ENCODE results near the gene HSPBAP1.
"Not testable (repeated sequence)": the region's sequence is repeated elsewhere in the genome, so short reads cannot be mapped to it uniquely, and the experiment has no call there.

HSPBAP1 gene

DNA sequence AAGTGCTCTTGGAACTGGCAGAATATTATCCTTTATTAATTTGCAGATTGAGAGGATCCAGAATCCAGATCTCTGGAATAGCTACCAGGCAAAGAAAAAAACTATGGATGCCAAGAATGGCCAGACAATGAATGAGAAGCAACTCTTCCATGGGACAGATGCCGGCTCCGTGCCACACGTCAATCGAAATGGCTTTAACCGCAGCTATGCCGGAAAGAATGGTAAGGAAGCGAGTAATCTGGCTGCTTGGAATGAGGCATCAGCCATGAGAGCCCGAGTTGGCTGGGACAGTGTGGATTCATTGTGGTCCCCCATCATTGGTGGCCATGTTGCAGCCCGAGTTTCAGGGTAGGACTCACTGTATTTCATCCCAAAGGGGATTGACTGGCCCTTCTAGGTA is 65.9 kb downstream of the HSPBAP1 start:
- TF ChIP-seq, protein P1, sequence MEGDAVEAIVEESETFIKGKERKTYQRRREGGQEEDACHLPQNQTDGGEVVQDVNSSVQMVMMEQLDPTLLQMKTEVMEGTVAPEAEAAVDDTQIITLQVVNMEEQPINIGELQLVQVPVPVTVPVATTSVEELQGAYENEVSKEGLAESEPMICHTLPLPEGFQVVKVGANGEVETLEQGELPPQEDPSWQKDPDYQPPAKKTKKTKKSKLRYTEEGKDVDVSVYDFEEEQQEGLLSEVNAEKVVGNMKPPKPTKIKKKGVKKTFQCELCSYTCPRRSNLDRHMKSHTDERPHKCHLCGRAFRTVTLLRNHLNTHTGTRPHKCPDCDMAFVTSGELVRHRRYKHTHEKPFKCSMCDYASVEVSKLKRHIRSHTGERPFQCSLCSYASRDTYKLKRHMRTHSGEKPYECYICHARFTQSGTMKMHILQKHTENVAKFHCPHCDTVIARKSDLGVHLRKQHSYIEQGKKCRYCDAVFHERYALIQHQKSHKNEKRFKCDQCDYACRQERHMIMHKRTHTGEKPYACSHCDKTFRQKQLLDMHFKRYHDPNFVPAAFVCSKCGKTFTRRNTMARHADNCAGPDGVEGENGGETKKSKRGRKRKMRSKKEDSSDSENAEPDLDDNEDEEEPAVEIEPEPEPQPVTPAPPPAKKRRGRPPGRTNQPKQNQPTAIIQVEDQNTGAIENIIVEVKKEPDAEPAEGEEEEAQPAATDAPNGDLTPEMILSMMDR (IDR thresholded peaks at IDR 0.05; ENCODE audit: low read depth, low read length): no peak
- Histone ChIP-seq H3K4me3 (ENCODE audit: low read depth, low read length) (no peak overlapping the region), H3K9me3 (no peaks in the 10 kb centered on the region), H3K4me1 (no peaks in the 10 kb centered on the region), H3K27me3 (no peaks in the 10 kb centered on the region), H3K36me3 (no peaks in the 10 kb centered on the region)
- no peak for DNase-seq

DNA sequence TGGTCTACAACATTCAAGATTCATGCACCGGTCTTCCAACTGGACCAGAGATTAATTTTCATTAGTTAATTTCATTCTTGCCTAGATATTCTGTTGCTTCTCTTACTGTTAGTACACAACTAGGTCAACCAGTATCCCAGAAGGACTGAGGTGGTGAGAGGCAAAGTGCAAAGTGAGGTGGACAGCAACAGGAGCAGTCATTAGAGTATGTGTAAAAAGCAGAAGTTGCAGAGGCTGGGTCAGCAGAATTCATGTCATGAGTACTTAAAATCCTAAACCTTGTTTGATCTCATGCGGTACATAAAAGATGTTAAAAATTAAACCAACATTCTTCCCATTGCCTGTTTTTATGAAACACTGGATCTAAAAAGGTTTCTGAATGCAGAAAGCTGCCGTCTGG is 66.3 kb downstream of the HSPBAP1 start:
- Histone ChIP-seq H3K4me1 (no peaks in the 10 kb centered on the region), H3K9me3 (no peaks in the 10 kb centered on the region), H3K4me3 (ENCODE audit: low read depth, low read length) (no peak overlapping the region), H3K27me3 (no peaks in the 10 kb centered on the region), H3K36me3 (no peaks in the 10 kb centered on the region)
- no peak for DNase-seq
- TF ChIP-seq, protein P1 (IDR thresholded peaks at IDR 0.05; ENCODE audit: low read depth, low read length): no peak

DNA sequence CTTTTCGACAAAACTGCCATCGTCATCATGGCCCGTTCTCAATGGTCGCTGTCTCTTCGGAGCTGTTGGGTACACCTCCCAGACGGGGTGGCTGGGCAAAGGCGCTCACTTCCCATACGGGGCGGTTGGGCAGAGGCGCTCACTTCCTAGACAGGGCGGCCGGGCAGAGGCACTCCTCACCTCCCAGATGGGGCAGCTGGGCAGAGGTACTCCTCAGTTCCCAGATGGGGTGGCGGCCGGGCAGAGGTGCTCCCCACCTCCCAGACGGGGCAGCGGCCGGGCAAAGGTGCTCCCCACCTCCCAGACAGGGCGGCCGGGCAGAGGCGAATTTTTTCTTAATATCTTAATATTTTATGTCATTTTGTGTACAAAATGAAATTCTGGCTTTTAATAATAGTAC is 68.5 kb downstream of the HSPBAP1 start:
- Histone ChIP-seq H3K36me3 (no peaks in the 10 kb centered on the region), H3K27me3 (no peaks in the 10 kb centered on the region), H3K9me3 (no peaks in the 10 kb centered on the region), H3K4me3 (ENCODE audit: low read depth, low read length) (no peak overlapping the region), H3K4me1 (no peaks in the 10 kb centered on the region)
- TF ChIP-seq, protein P1 (IDR thresholded peaks at IDR 0.05; ENCODE audit: low read depth, low read length): no peak
- no peak for DNase-seq

DNA sequence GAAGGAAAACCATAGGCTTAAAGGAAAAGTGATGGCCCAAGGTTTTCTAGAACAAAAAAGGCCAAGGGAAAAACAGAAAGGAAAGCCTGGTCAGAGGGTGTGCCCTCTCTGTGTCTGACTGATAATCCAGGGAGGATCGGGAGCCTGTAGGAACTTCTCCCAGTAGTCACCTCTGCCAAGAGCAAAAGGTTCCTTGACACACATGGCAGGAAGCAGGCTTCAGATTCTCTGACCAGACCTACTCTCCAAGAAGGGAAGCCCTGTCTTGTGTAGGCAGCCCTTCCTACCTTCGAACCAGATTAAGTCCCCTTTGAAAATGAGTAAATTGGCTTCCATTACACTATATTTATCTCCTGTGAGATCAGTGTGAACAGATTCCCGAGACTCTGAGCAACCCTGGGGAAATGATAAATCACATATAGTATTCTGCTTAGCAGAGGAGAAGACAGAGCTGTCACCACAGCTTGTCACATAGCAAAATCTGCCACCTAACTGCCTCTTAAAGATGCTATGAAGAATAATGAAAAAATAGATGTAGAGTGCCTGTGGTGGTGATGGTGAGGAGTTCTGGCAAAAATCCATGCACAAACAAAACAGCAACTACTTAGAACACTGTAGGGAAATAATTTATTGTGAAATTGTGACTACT is 74.2 kb downstream of the HSPBAP1 start:
- TF ChIP-seq, protein P1 (IDR thresholded peaks at IDR 0.05; ENCODE audit: low read depth, low read length): no peak
- DNase-seq: no peak
- Histone ChIP-seq H3K36me3 (no peaks in the 10 kb centered on the region), H3K27me3 (no peaks in the 10 kb centered on the region), H3K4me3 (ENCODE audit: low read depth, low read length) (no peak overlapping the region), H3K9me3 (no peaks in the 10 kb centered on the region), H3K4me1 (no peaks in the 10 kb centered on the region)

DNA sequence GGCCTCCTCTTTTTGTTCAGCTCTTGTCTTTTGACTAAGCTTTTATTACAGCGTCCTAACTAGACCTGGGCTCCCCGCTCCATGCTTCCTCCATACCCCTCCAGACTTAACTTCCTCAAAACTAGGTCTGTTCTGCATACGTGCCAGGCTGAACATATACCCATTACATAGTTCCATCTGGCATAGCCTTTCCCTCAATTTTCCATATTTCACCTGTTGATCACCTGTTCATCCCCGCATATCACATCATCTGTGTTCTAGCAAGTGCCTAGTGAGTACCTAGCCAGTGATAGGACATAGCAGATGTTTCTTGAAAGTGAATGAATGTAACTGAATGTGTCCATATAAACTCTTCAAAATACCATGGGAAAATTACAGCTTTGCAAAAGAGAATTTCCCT is 77.0 kb downstream of the HSPBAP1 start:
- TF ChIP-seq, protein P1 (IDR thresholded peaks at IDR 0.05; ENCODE audit: low read depth, low read length): no peak
- Histone ChIP-seq H3K27me3 (no peaks in the 10 kb centered on the region), H3K36me3 (no peaks in the 10 kb centered on the region), H3K4me1 (no peaks in the 10 kb centered on the region), H3K4me3 (ENCODE audit: low read depth, low read length) (no peak overlapping the region), H3K9me3 (no peaks in the 10 kb centered on the region)
- DNase-seq: no peak

DNA sequence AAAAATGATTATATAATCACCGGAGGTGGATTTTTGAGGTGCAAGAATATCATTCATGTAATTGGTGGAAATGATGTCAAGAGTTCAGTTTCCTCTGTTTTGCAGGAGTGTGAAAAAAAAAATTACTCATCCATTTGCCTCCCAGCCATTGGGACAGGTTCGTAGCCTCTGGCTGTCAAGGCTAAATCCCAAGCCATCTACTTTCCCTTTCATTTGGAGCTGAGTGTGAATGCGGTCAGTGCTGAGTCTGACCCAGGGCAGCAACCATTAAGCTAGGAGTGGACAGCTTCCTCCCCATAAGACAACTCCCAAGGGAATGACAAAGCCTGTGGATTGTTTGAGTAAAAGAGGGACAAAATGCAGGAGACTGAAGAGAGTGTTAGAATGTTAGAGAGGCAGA is 79.4 kb downstream of the HSPBAP1 start:
- no peak for DNase-seq
- Histone ChIP-seq H3K9me3 (no peaks in the 10 kb centered on the region), H3K4me3 (ENCODE audit: low read depth, low read length) (no peak overlapping the region), H3K4me1 (no peaks in the 10 kb centered on the region), H3K36me3 (no peaks in the 10 kb centered on the region), H3K27me3 (no peaks in the 10 kb centered on the region)
- TF ChIP-seq, protein P1 (IDR thresholded peaks at IDR 0.05; ENCODE audit: low read depth, low read length): no peak

DNA sequence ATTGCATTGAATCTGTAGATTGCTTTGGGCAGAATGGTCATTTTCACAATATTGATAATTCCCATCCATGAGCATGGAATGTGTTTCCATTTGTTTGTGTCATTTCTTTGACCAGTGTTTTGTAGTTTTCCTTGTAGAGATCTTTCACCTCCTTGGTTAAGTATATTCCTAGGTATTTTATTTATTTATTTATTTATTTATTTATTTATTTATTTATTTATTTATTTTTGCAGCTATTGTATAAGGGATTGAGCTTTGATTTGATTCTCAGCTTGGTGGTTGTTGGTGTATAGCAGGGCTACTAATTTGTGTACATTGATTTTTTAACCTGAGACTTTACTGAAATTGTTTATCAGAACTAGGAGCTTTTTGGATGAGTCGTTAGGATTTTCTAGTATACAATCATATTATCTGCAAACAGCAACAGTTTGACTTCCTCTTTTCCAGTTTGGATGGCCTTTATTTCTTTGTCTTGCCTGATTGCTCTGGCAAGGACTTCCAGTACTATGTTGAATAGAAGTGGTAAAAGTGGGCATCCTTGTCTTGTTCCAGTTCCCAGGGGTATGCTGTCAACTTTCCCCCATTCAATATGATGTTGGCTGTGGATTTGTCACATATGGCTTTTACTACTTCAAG is 82.9 kb downstream of the HSPBAP1 start:
- not testable (repeated sequence) for H3K36me3 ChIP-seq; DNase-seq; H3K4me3 ChIP-seq (ENCODE audit: low read depth, low read length); H3K4me1 ChIP-seq; H3K9me3 ChIP-seq; H3K27me3 ChIP-seq

Data from BE2C (cell line).